HEK293 (cell line): ENCODE data around the gene FGF16.

Source experiments
- CTCF ChIA-PET: fragments of 350-600 bp; formaldehyde crosslinking; extraction: SDS; loops from one replicate; lab custom pipeline; 2021; ENCODE audit warnings: antibody characterized with exemption; lab: Yijun Ruan, JAX
- POLR2A ChIA-PET: fragments of 300-600 bp; formaldehyde crosslinking; extraction: SDS; loops from one replicate; lab custom pipeline; 2020; ENCODE audit warnings: antibody characterized with exemption, inconsistent platforms; lab: Yijun Ruan, JAX
- H3K27ac ChIP-seq: fragments of 200-500 bp; sonication (Bioruptor generic); 2 replicates; pipeline ENCODE4 v1.5.1; 2014; ENCODE audit warnings: low read depth, low read length, control low read depth, inconsistent platforms; ENCODE audit errors: extremely low read depth
- H3K36me3 ChIP-seq, 2 experiments: fragments of 200-500 bp in 1 of 2; sonication (Bioruptor generic) in 1 of 2; 1 replicate in 1 of 2; 2 replicates in 1 of 2; pipeline ENCODE4 v1.5.1; 2014 to 2017; ENCODE audit warnings: inconsistent platforms in 2 of 2, low read length in 2 of 2; ENCODE audit not compliant: control insufficient read depth in 2 of 2, insufficient read depth in 1 of 2
- H3K4me1 ChIP-seq: fragments of 200-500 bp; sonication (Bioruptor generic); 2 replicates; pipeline ENCODE4 v1.5.1; 2014; ENCODE audit warnings: mild to moderate bottlenecking, low read length, inconsistent platforms; ENCODE audit not compliant: control insufficient read depth, insufficient read depth
- H3K4me3 ChIP-seq: 2 replicates; pipeline ENCODE4 v1.5.1; 2011; ENCODE audit warnings: low read depth, mild to moderate bottlenecking, control low read depth, low read length, moderate library complexity
- H3K9me3 ChIP-seq: fragments of 200-500 bp; sonication (Bioruptor generic); 2 replicates; pipeline ENCODE4 v1.5.1; 2014; ENCODE audit warnings: low read depth, low read length, inconsistent platforms; ENCODE audit not compliant: control insufficient read depth, insufficient read depth
- GLIS1 ChIP-seq: fragments of 450-650 bp; formaldehyde crosslinking; IDR thresholded peaks from 2 replicates; pipeline ENCODE4 v1.5.1; 2016; ENCODE audit warnings: missing biosample characterization, missing genetic modification characterization
- KLF16 ChIP-seq: fragments of 450-650 bp; formaldehyde crosslinking; IDR thresholded peaks from 2 replicates; pipeline ENCODE4 v1.5.1; 2017; ENCODE audit warnings: missing biosample characterization, missing genetic modification characterization
- ZBTB11 ChIP-seq: fragments of 450-650 bp; formaldehyde crosslinking; conservative IDR thresholded peaks from 2 replicates; pipeline ENCODE4 v1.5.1; 2016; ENCODE audit warnings: low read depth, missing biosample characterization, missing genetic modification characterization
- ZFHX2 ChIP-seq: fragments of 450-650 bp; formaldehyde crosslinking; conservative IDR thresholded peaks from 2 replicates; pipeline ENCODE4 v1.5.1; 2016; ENCODE audit warnings: missing biosample characterization, missing genetic modification characterization
- ZNF148 ChIP-seq: fragments of 450-650 bp; formaldehyde crosslinking; IDR thresholded peaks from 2 replicates; pipeline ENCODE4 v1.5.0; 2017; ENCODE audit warnings: missing biosample characterization, missing genetic modification characterization, borderline replicate concordance
- ZNF184 ChIP-seq: fragments of 450-650 bp; IDR thresholded peaks from 2 replicates; pipeline ENCODE4 v1.5.1; 2018; ENCODE audit warnings: missing biosample characterization, mild to moderate bottlenecking, missing genetic modification characterization
- ZNF266 ChIP-seq: fragments of 450-650 bp; formaldehyde crosslinking; IDR thresholded peaks from 2 replicates; pipeline ENCODE4 v1.5.1; 2016; ENCODE audit warnings: missing biosample characterization, missing genetic modification characterization, low read depth
- ZNF280C ChIP-seq: fragments of 450-650 bp; formaldehyde crosslinking; IDR thresholded peaks from 2 replicates; pipeline ENCODE4 v1.5.1; 2016; ENCODE audit warnings: missing biosample characterization, missing genetic modification characterization
- ZNF341 ChIP-seq: fragments of 450-650 bp; formaldehyde crosslinking; IDR thresholded peaks from 2 replicates; pipeline ENCODE4; 2016; ENCODE audit warnings: low read depth, missing biosample characterization, missing genetic modification characterization
- ZNF426 ChIP-seq: fragments of 450-650 bp; formaldehyde crosslinking; IDR thresholded peaks from 2 replicates; pipeline ENCODE4 v1.5.1; 2017; ENCODE audit warnings: missing biosample characterization, missing genetic modification characterization, mild to moderate bottlenecking, inconsistent platforms, moderate library complexity
- ZNF518A ChIP-seq: fragments of 450-650 bp; formaldehyde crosslinking; conservative IDR thresholded peaks from 2 replicates; pipeline ENCODE4 v1.5.1; 2016; ENCODE audit warnings: low read depth, missing biosample characterization, missing genetic modification characterization
- ZNF521 ChIP-seq: fragments of 450-650 bp; formaldehyde crosslinking; IDR thresholded peaks from 2 replicates; pipeline ENCODE4 v1.5.1; 2017; ENCODE audit warnings: missing biosample characterization, mild to moderate bottlenecking, missing genetic modification characterization
- ZNF549 ChIP-seq: fragments of 450-650 bp; IDR thresholded peaks from 2 replicates; pipeline ENCODE4 v1.5.1; 2018; ENCODE audit warnings: missing biosample characterization, missing genetic modification characterization, mild to moderate bottlenecking, inconsistent platforms, moderate library complexity
- ZNF596 ChIP-seq: fragments of 450-650 bp; IDR thresholded peaks from 2 replicates; pipeline ENCODE4 v1.5.0; 2018; ENCODE audit warnings: missing biosample characterization, mild to moderate bottlenecking, missing genetic modification characterization, moderate library complexity
- ZNF600 ChIP-seq: fragments of 450-650 bp; formaldehyde crosslinking; IDR thresholded peaks from 2 replicates; pipeline ENCODE4 v1.5.1; 2016; ENCODE audit warnings: missing biosample characterization, missing genetic modification characterization
- ZNF610 ChIP-seq: fragments of 450-650 bp; formaldehyde crosslinking; IDR thresholded peaks from 2 replicates; pipeline ENCODE4 v1.5.1; 2016; ENCODE audit warnings: missing biosample characterization, missing genetic modification characterization, borderline replicate concordance
- ZNF660 ChIP-seq: fragments of 450-650 bp; IDR thresholded peaks from 2 replicates; pipeline ENCODE4 v1.5.1; 2018; ENCODE audit warnings: missing biosample characterization, mild to moderate bottlenecking, missing genetic modification characterization
- ZNF664 ChIP-seq: fragments of 450-650 bp; formaldehyde crosslinking; IDR thresholded peaks from 2 replicates; pipeline ENCODE4 v1.5.1; 2016; ENCODE audit warnings: missing biosample characterization, missing genetic modification characterization
- ZNF692 ChIP-seq: fragments of 450-650 bp; formaldehyde crosslinking; IDR thresholded peaks from 2 replicates; pipeline ENCODE4 v1.5.1; 2016; ENCODE audit warnings: missing biosample characterization, missing genetic modification characterization
- ZNF777 ChIP-seq: fragments of 450-650 bp; formaldehyde crosslinking; IDR thresholded peaks from 2 replicates; pipeline ENCODE4 v1.5.1; 2017; ENCODE audit warnings: missing biosample characterization, missing genetic modification characterization, borderline replicate concordance

Gene FGF16

GRCh38 chrX:77441479-77441878 lies 5.7 kb upstream of the FGF16 start (continued):
- TF ChIP-seq ZNF148 (tag by site-specific recombination) = no peak

GRCh38 chrX:77442728-77443127 lies 4.5 kb upstream of the FGF16 start:
- CTCF ChIA-PET = no interaction called here
- POLR2A ChIA-PET = no interaction called here
- H3K4me3 ChIP-seq = no peak overlapping the region
- TF ChIP-seq ZNF596 (tag by site-specific recombination) = no peak
- no peak for TF ChIP-seq ZNF341 (tag by site-specific recombination)
- TF ChIP-seq ZNF664 (tag by site-specific recombination) = no peak
- TF ChIP-seq ZNF426 (tag by site-specific recombination) = no peak
- no peak for TF ChIP-seq ZNF280C
- TF ChIP-seq ZNF610 = no peak
- no peak for TF ChIP-seq ZNF600
- TF ChIP-seq GLIS1 (tag by site-specific recombination) = no peak
- no peak for TF ChIP-seq ZNF660 (tag by site-specific recombination)
- H3K36me3 ChIP-seq = no peaks in the 10 kb centered on the region; a peak in 1 of 3 replicates
- no peaks in the 10 kb centered on the region for H3K4me1 ChIP-seq
- H3K9me3 ChIP-seq = no peaks in the 10 kb centered on the region
- H3K27ac ChIP-seq = no peak overlapping the region

- no peaks in the 10 kb centered on the region; a peak in 1 of 3 replicates for H3K36me3 ChIP-seq
- H3K9me3 ChIP-seq = no peaks in the 10 kb centered on the region
- no peak overlapping the region for H3K4me3 ChIP-seq
- CTCF ChIA-PET = no interaction called here
- no peak overlapping the region for H3K27ac ChIP-seq
- no peaks in the 10 kb centered on the region for H3K4me1 ChIP-seq
- POLR2A ChIA-PET = no interaction called here
- TF ChIP-seq ZFHX2 (tag by site-specific recombination) (no peak), ZBTB11 (no peak), ZNF777 (tag by site-specific recombination) (no peak), ZNF266 (tag by site-specific recombination) (no peak), ZNF692 (no peak), ZNF521 (tag by site-specific recombination) (no peak), ZNF518A (tag by site-specific recombination) (no peak), KLF16 (tag by site-specific recombination) (no peak), ZNF549 (tag by site-specific recombination) (no peak), ZNF184 (tag by site-specific recombination) (no peak)
Observed at GRCh38 chrX:77444075-77444474, 3.1 kb upstream of the FGF16 start.
